Right lobe of liver (tissue), 4 donors: Measurements from ENCODE around the gene FOXF2.

Experiments
- CTCF ChIP-seq, 4 donors: fragments of 200-600 bp in 3 of 4; fragments of 450-650 bp in 1 of 4; IDR thresholded peaks; one replicate each; pipeline versions ENCODE4 v1.5.1 to v1.8.0; 2016 to 2022; ENCODE audit warnings: antibody characterized with exemption in 4 of 4, mild to moderate bottlenecking in 2 of 4
- POLR2A ChIP-seq: fragments of 450-650 bp; IDR thresholded peaks from one replicate; pipeline ENCODE4 v1.6.1; 2017; ENCODE audit warnings: antibody characterized with exemption, mild to moderate bottlenecking
- donor health status: DM: no; HTN: no; CAD: no.
- donor health status: DM: no; HTN: no; CAD: no.
- donor health status: DM: no; HTN: yes; CAD: no.

DNA sequence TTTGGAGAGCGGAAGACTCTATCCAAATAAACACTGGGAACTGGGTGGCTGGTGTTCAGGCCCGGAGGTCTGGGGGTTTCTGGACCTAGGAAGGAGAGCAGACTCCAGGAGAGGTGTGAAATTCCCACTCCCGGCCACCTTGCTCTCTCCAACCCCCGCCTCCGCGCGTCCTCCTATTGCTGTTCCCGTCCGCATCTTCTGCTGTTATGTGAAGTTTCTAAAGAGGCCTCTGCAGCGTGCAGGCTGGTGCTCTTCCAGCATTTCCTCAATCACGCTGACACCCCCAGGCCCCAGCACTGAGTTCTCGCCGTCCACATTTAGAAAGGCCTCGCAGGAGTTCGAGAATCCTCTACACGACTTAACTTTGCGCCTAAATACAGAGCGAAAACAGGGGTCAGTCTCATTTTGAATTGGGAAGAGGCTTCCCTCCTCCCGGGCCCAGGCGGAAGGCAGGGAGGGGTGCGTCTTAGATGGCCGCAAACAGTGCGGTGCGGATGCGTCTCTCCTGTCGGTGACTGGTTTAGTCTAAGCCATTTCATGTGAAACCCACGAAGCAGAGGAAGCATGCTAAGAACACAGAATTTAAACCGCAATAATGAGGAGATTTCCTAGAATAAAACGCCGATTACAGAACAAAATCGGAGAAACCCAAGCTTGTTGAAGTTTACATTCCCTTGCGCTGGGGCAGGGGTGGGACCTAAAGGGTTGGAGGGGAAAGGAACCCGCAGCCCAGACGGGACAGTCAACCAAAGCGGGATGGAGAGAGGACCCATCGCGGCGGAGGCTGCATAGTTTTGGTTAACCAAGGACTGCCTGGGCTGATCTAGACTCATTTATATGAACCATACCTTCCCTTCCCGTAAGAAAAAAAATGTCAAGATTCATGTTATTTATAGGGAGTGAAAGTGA is 4.0 kb upstream of the FOXF2 start:
- TF ChIP-seq POLR2A = no peak
- no peak for TF ChIP-seq CTCF (IDR thresholded peaks at IDR 0.05)
